DMS79 (cell line): ENCODE data around the gene TAF1B.

Experiments
- DNase-seq: peaks from one replicate; lab custom pipeline; 2025; lab: John Stamatoyannopoulos, UW

Gene TAF1B

GRCh38 chr2:9843229-9844035 lies at the start of gene TAF1B:
Gene TAF1B, plus strand, starts transcription at chr2:9843474. Its CDS starts 68 bp downstream, at chr2:9843542.
- DNase-seq: peak; percentile 87

GRCh38 chr2:9793918-9794717 lies 49.2 kb upstream of the TAF1B start:
- DNase-seq: no peak

GRCh38 chr2:9795071-9795470 lies 48.2 kb upstream of the TAF1B start:
- no peak for DNase-seq

- no peak for DNase-seq
These were observed 46.9 kb upstream of the TAF1B start for GRCh38 chr2:9796056-9797010.

GRCh38 chr2:9797086-9797485 lies 46.2 kb upstream of the TAF1B start:
- no peak for DNase-seq

- no peak for DNase-seq
These were observed 45.4 kb upstream of the TAF1B start for GRCh38 chr2:9797681-9798556.

GRCh38 chr2:9799011-9799596 lies 44.2 kb upstream of the TAF1B start:
- no peak for DNase-seq

GRCh38 chr2:9799729-9800632 lies 43.3 kb upstream of the TAF1B start:
- peak; percentile 51 for DNase-seq

GRCh38 chr2:9800639-9800974 lies 42.7 kb upstream of the TAF1B start:
- DNase-seq: no peak

GRCh38 chr2:9800975-9801726 lies 42.1 kb upstream of the TAF1B start:
- no peak for DNase-seq

GRCh38 chr2:9802576-9802993 lies 40.7 kb upstream of the TAF1B start:
- DNase-seq: no peak

- DNase-seq: no peak
These were observed 40.1 kb upstream of the TAF1B start for GRCh38 chr2:9803023-9803805.

GRCh38 chr2:9805435-9806297 lies 37.6 kb upstream of the TAF1B start:
- no peak for DNase-seq

GRCh38 chr2:9806298-9806610 lies 37.0 kb upstream of the TAF1B start:
- no peak for DNase-seq

GRCh38 chr2:9806656-9807055 lies 36.6 kb upstream of the TAF1B start:
- DNase-seq: no peak

GRCh38 chr2:9807056-9807455 lies 36.2 kb upstream of the TAF1B start:
- no peak for DNase-seq

GRCh38 chr2:9807555-9808305 lies 35.5 kb upstream of the TAF1B start:
- no peak for DNase-seq
